ENCODE measurements around the gene HIRIP3. TPM values are rescaled to one million over a fixed set of nuclear protein-coding genes. Genes with fewer than 3 reads are reported as not detected.

HIRIP3 gene
- total RNA-seq, 1 donor from 2014 or later, result 4.7 TPM

GRCh38 chr16:30003670-30004423 is 8.4 kb upstream of the HIRIP3 start:
- Histone ChIP-seq H3K27ac (peak overlapping the region; percentile 46), H3K4me2 (no peak overlapping the region), H3K79me2 (ENCODE audit: low read depth) (no peaks in the 10 kb centered on the region), H2AFZ (replicated peaks) (no peak overlapping the region), H4K20me1 (ENCODE audit: low read depth) (peaks cover 4% of the 10 kb centered on the region), H3K4me3 (no peak overlapping the region), H3K36me3 (no peaks in the 10 kb centered on the region), H3K9me3 (ENCODE audit: low read depth) (no peaks in the 10 kb centered on the region), H3F3A (ENCODE audit: low read depth) (no peaks in the 10 kb centered on the region), H3K9ac (peak overlapping the region; percentile 27), H3K27me3 (peaks cover 1% of the 10 kb centered on the region), H3K4me1 (no peaks in the 10 kb centered on the region)
- Mint-ChIP-seq H3K27me3 (ENCODE audit: insufficient read depth, low read depth) (peaks cover 7% of the 10 kb centered on the region), H3K9me3 (no peaks in the 10 kb centered on the region), H3K27ac (no peak overlapping the region), H3K4me1 (no peaks in the 10 kb centered on the region), H3K36me3 (peaks cover 3% of the 10 kb centered on the region), H3K4me3 (no peak overlapping the region)
- no peak for DNase-seq (ENCODE audit: low spot score)
- no peak for TF ChIP-seq EZH2phosphoT487 (IDR thresholded peaks at IDR 0.05)
- no peak for TF ChIP-seq CTCF (IDR thresholded peaks at IDR 0.05)
- no peak for TF ChIP-seq EZH2 (IDR thresholded peaks at IDR 0.05)

DNA sequence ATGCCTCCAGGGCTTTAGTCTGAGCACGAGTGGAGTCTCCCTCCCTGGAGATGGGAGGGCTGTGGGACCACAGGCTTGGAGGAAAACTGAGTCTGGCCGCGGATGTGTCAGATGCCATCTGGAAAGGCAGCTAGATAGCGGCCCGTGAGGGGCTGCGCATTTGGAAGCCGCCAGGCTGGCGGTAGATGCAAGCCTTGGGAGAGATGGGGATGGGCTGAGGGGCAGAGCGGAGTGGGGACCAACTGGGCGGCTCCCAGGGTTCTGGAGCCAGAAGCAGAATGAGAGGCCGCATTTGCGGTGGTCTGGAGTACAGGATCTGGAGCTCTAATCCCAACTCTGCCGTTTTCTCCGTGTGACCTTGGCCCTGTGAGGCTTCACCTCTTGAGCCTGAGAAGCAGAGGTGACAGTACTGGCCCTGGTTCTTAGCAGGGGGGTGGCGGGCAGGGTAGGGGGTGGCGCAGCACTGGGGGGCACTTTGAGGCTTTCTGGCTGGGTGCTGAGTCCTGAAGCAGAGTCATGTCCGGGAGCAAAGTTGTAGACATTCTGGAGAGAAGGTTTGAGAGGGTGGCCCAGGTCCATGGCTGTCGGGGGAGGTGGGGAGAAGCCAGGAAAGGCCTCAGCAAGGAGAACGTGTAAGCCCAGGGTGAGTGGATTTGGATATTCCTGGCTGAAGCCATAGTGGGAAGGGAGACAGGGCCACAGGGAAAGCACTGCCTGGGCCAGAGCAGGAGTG is 7.4 kb upstream of the HIRIP3 start:
- Histone ChIP-seq H3K36me3 (no peaks in the 10 kb centered on the region), H3K9ac (no peak overlapping the region), H3K4me3 (no peak overlapping the region), H3K4me1 (no peaks in the 10 kb centered on the region), H3K9me3 (ENCODE audit: low read depth) (no peaks in the 10 kb centered on the region), H3K79me2 (ENCODE audit: low read depth) (no peaks in the 10 kb centered on the region), H3F3A (ENCODE audit: low read depth) (no peaks in the 10 kb centered on the region), H4K20me1 (ENCODE audit: low read depth) (peaks cover 4% of the 10 kb centered on the region), H2AFZ (replicated peaks) (no peak overlapping the region), H3K27me3 (no peaks in the 10 kb centered on the region), H3K27ac (no peak overlapping the region), H3K4me2 (no peak overlapping the region)
- peak overlapping the region; percentile 57 for H3K4me3 Mint-ChIP-seq
- H3K27ac Mint-ChIP-seq, result peak overlapping the region; percentile 86
- H3K9me3 Mint-ChIP-seq, result no peaks in the 10 kb centered on the region
- TF ChIP-seq EZH2 (IDR thresholded peaks at IDR 0.05) (no peak), CTCF (IDR thresholded peaks at IDR 0.05) (no peak), EZH2phosphoT487 (IDR thresholded peaks at IDR 0.05) (no peak)
- DNase-seq (ENCODE audit: low spot score), result no peak
- no peaks in the 10 kb centered on the region for H3K4me1 Mint-ChIP-seq
- H3K27me3 Mint-ChIP-seq (ENCODE audit: insufficient read depth, low read depth), result peaks cover 9% of the 10 kb centered on the region
- H3K36me3 Mint-ChIP-seq, result peaks cover 7% of the 10 kb centered on the region

- Histone ChIP-seq H3K9ac (no peak overlapping the region), H3K4me3 (no peak overlapping the region), H3F3A (ENCODE audit: low read depth) (no peaks in the 10 kb centered on the region), H2AFZ (replicated peaks) (no peak overlapping the region), H3K27me3 (no peaks in the 10 kb centered on the region), H4K20me1 (ENCODE audit: low read depth) (peaks cover 4% of the 10 kb centered on the region), H3K9me3 (ENCODE audit: low read depth) (no peaks in the 10 kb centered on the region), H3K4me2 (no peak overlapping the region), H3K27ac (no peak overlapping the region), H3K36me3 (no peaks in the 10 kb centered on the region), H3K79me2 (ENCODE audit: low read depth) (peaks cover 12% of the 10 kb centered on the region), H3K4me1 (peaks cover 7% of the 10 kb centered on the region)
- no peak overlapping the region for H3K27ac Mint-ChIP-seq
- no peak overlapping the region for H3K4me3 Mint-ChIP-seq
- peaks cover 10% of the 10 kb centered on the region for H3K4me1 Mint-ChIP-seq
- H3K27me3 Mint-ChIP-seq (ENCODE audit: insufficient read depth, low read depth), result peaks cover 9% of the 10 kb centered on the region
- TF ChIP-seq CTCF (IDR thresholded peaks at IDR 0.05) (peak; percentile 36), EZH2 (IDR thresholded peaks at IDR 0.05) (no peak)
- no peak for DNase-seq (ENCODE audit: low spot score)
- no peaks in the 10 kb centered on the region for H3K9me3 Mint-ChIP-seq
- peaks cover 4% of the 10 kb centered on the region for H3K36me3 Mint-ChIP-seq
Measured at GRCh38 chr16:30000735-30001631, 5.6 kb upstream of the HIRIP3 start.
